Pancreas (tissue), 10 donors: ENCODE measurements around the gene VSNL1. TPM values are rescaled to one million over a fixed set of nuclear protein-coding genes. Genes with fewer than 3 reads are reported as not detected.

Experiments used
- ATAC-seq, 4 donors: fragments of 200-7000 bp; cut with Tn5 transposase; one replicate each; pipeline versions ENCODE4 v1.8.0 to v1.9.1; 2020; ENCODE audit warnings: mild to moderate bottlenecking in 4 of 4, moderate library complexity in 4 of 4
- DNase-seq, 6 donors: peaks; one replicate each; pipeline ENCODE4 v3.0.0-alpha.2; 2020
- FAIRE-seq: peaks from 2 replicates; lab custom pipeline; 2012; peaks lifted over from hg19 to GRCh38; lab: Jason Lieb, UNC
- H3K27ac ChIP-seq, 4 donors: fragments of 200-600 bp; sonication (generic); 1 replicate in 3 of 4; 2 replicates in 1 of 4; pipeline versions ENCODE4 v1.5.0 to v1.8.0; 2020
- H3K27me3 ChIP-seq, 4 donors: fragments of 200-600 bp; one replicate each; pipeline ENCODE4 v1.8.0; 2021
- H3K36me3 ChIP-seq, 3 donors: fragments of 200-600 bp; sonication (generic) in 1 of 3; one replicate each; pipeline versions ENCODE4 v1.5.0 to v1.8.0; 2020 to 2021
- H3K4me1 ChIP-seq, 3 donors: fragments of 200-600 bp; one replicate each; pipeline ENCODE4 v1.8.0; 2021
- H3K4me3 ChIP-seq, 4 donors: fragments of 200-600 bp; sonication (generic) in 2 of 4; one replicate each; pipeline versions ENCODE4 v1.5.0 to v1.8.0; 2020 to 2021
- H3K9me3 ChIP-seq, 4 donors: fragments of 200-600 bp; one replicate each; pipeline ENCODE4 v1.8.0; 2021
- WGBS, 2 donors: extraction: QIAGEN DNeasy Blood & Tissue Kit; methylation state at CpG; one replicate each; pipeline ENCODE4 v1.1.7; 2013; 5-methylcytosine and 5-hydroxymethylcytosine counted together
- intact Hi-C, 3 donors: fragments of 100-400 bp; cut with DNase I; formaldehyde crosslinking; loops; one replicate each; pipeline versions ENCODE4 v1.11.1 to v1.14.2; 2022
- polyA plus RNA-seq, 2 donors: library from polyadenylated mRNA; stranded (reverse); fragments of 200-250 nt; gene quantifications; one replicate each; pipeline ENCODE4 v1.2.3, GENCODE V29; 2013
- total RNA-seq, 6 donors: library from RNA; stranded (reverse); fragmentation: NEBNext Ultra II Directional in 4 of 6; extraction: Animal tissue kit (Norgen Biotek cat#: 25700) in 4 of 6; gene quantifications; one replicate each; pipeline versions ENCODE4 v1.2.1 to v1.2.4, GENCODE V29; 2021 to 2023
- TF ChIP-seq, protein P1 (sequence below), 4 donors: fragments of 200-600 bp; sonication (generic) in 3 of 4; IDR thresholded peaks; one replicate each; pipeline versions ENCODE4 v1.5.0 to v1.8.0; 2021; ENCODE audit warnings: antibody characterized with exemption in 4 of 4
- donor health status: healthy with polysubstance abuse.
- donor health status: DM: no; HTN: no; CAD: no; lungs with moderate emphysema.
- donor health status: DM: no; HTN: no; CAD: no.
- donor health status: control.
- donor health status: control.
- donor health status: Bipolar disorder and iron deficiency.
- donor health status: DM: yes; HTN: yes; CAD: no.
- donor health status: DM: no; HTN: no; CAD: no.
- donor health status: DM: no; HTN: no; CAD: no.
- donor health status: DM: yes; HTN: yes; CAD: no.

VSNL1 gene
- total RNA-seq (under 1 TPM; 0.09 to 0.92 (median 0.53) TPM), polyA plus RNA-seq (1 to 10 TPM in 1 of 2 donors, under 1 TPM in 1; 0.46 to 2.6 TPM)

DNA sequence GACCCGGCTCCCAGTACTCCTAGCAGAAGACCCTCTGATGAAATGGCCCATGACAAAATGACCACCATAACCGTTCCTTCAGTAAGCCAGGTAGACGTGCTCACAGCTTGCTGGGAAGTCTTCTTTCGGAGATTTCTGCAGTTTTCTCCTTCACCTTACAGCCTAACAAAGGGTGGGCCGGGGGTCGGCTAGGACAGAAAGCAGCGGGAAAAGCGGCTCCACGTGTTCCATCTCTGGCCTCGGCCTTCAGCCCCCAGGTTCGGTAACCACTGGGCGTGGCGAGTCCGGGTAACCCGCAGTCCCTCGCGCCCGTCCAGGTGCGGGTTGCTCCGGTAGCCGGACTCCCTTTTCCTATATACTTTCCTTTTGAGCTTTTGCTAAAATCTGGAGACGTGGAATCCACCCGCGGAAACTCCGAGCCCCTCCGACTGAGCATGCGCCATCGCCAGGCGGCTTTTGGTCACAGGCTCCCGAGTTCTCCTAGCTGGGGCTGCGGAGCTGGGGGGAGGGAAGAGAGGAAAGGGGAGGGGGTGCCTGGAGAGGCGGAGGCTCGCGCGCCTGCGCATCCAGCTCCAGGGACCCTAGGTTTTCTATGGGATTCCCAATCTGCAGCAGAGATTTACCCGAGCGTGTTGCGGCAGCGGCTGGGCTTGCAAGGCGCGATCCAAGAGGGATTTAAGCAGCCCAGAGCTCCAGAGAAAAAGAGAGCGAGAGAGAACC is at the start of gene VSNL1:
TSS of gene VSNL1 (plus strand) at position 604 of the 720 bp plus-strand sequence. CDS start 51,379 bp downstream, outside the sequence.
- no peak for FAIRE-seq
- WGBS, 2 donors, result 1 to 2% methylated on average over 43 of the region's 43 CpGs
- peak within 1 kb of the TSS; percentile 40 to 81 (median 68) for H3K27ac ChIP-seq

GRCh38 chr2:17495590-17495989 is 44.9 kb upstream of the VSNL1 start:
- intact Hi-C loops, result no loop called here
- H3K4me1 ChIP-seq, result no peaks in the 10 kb centered on the region
- H3K4me3 ChIP-seq, result no peak overlapping the region
- no peaks in the 10 kb centered on the region for H3K27me3 ChIP-seq
- H3K9me3 ChIP-seq, result no peaks in the 10 kb centered on the region
- H3K36me3 ChIP-seq, result no peaks in the 10 kb centered on the region
- WGBS, 2 donors, result 29 to 30% methylated on average over 1 of the region's 1 CpG
- ATAC-seq (no peak), FAIRE-seq (no peak), DNase-seq (no peak)
- TF ChIP-seq, protein P1, sequence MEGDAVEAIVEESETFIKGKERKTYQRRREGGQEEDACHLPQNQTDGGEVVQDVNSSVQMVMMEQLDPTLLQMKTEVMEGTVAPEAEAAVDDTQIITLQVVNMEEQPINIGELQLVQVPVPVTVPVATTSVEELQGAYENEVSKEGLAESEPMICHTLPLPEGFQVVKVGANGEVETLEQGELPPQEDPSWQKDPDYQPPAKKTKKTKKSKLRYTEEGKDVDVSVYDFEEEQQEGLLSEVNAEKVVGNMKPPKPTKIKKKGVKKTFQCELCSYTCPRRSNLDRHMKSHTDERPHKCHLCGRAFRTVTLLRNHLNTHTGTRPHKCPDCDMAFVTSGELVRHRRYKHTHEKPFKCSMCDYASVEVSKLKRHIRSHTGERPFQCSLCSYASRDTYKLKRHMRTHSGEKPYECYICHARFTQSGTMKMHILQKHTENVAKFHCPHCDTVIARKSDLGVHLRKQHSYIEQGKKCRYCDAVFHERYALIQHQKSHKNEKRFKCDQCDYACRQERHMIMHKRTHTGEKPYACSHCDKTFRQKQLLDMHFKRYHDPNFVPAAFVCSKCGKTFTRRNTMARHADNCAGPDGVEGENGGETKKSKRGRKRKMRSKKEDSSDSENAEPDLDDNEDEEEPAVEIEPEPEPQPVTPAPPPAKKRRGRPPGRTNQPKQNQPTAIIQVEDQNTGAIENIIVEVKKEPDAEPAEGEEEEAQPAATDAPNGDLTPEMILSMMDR (IDR thresholded peaks at IDR 0.05), result no peak
- no peak overlapping the region for H3K27ac ChIP-seq

More for the DNA sequence above, at the start of gene VSNL1:
- intact Hi-C loops, result no loop called here
- DNase-seq, result peak; percentile 78 to 97 (median 86)
- TF ChIP-seq, protein P1 (IDR thresholded peaks at IDR 0.05), result no peak
- no peaks in the 10 kb centered on the region for H3K4me1 ChIP-seq
- no peaks in the 10 kb centered on the region for H3K36me3 ChIP-seq
- H3K27me3 ChIP-seq, result no peaks in the 10 kb centered on the region
- H3K4me3 ChIP-seq, result peak within 1 kb of the TSS; percentile 13 to 52 (median 43)
- no peaks in the 10 kb centered on the region for H3K9me3 ChIP-seq
- ATAC-seq, result peak; percentile 73 to 86 (median 80)

DNA sequence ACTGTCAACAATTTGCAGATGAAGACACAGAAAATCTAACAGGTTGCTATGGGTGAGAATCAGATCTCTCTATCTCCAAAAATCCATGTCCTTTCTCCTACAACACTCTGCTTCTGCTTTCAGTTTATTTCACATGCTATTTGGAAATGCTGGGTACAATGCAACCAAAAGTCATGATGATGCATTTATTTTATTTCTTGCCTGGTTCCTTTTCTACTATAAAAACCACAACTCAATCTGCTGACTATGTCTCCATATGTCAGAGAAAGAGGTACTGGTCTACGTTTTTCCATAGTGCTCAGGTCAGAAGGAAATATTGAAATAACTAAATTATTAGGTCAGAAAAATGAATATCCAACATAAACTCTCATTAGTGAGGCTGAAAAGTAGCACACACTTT is 42.8 kb upstream of the VSNL1 start:
- H3K36me3 ChIP-seq, result no peaks in the 10 kb centered on the region
- no peaks in the 10 kb centered on the region for H3K9me3 ChIP-seq
- WGBS, 2 donors, result 35 to 44% methylated on average over 1 of the region's 1 CpG
- no peak overlapping the region for H3K4me3 ChIP-seq
- TF ChIP-seq, protein P1 (IDR thresholded peaks at IDR 0.05), result no peak
- DNase-seq (no peak), ATAC-seq (no peak), FAIRE-seq (no peak)
- no peak overlapping the region for H3K27ac ChIP-seq
- intact Hi-C loops, result no loop called here
- H3K27me3 ChIP-seq, result no peaks in the 10 kb centered on the region
- no peaks in the 10 kb centered on the region for H3K4me1 ChIP-seq

DNA sequence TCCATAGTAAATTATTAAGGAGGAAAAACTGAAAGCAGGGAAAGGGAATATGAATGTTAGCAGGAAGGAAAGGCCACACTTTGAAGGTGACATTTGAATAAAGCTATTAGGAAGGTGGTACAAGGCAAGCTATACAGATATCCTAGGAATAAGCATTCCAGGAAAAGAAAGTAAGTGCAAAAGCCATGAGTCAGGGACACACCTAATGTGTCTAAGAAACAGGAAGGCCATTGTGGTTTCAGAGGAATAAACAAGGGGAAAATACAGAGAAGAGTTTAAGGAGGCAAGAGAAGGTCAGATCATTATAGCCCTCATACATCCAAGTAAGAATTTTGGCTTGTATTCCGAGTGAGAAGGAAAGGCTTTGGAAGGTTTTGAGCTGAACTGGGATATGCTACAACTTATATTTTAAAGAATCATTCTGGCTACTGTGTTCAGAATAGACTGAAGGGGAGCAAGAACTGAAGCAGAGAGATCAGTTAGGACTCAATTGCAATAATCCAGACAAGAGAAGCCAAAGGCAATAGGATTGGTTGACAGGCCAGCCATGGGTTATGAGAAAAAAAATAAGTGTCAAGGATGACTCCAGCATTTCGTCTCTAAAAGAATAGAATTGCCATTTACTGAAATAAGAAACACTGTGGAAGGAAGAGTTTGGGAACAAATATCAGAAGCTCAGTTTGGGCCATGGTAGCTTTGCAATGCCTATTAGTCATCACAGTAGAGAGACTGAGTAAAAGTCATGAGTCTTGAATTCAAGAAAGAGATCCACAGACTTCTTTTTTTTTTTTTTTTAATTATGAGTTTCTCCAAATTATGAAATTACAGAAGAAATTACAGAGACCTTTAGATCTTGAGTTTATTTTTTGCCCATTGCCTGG is 33.5 kb upstream of the VSNL1 start:
- no peak overlapping the region for H3K27ac ChIP-seq
- intact Hi-C loops, result no loop called here
- peaks cover 0 to 11% (median 0%) of the 10 kb centered on the region in 4 donors for H3K27me3 ChIP-seq
- H3K4me3 ChIP-seq, result no peak overlapping the region
- FAIRE-seq (no peak), ATAC-seq (no peak), DNase-seq (no peak)
- 56 to 58% methylated on average over 2 of the region's 2 CpGs for WGBS, 2 donors
- H3K36me3 ChIP-seq, result no peaks in the 10 kb centered on the region
- TF ChIP-seq, protein P1 (IDR thresholded peaks at IDR 0.05), result no peak
- H3K9me3 ChIP-seq, result no peaks in the 10 kb centered on the region
- H3K4me1 ChIP-seq, result no peaks in the 10 kb centered on the region
